Limb (tissue), 2 donors: ENCODE results near the gene UNC50.
"Not testable (repeated sequence)": the region's sequence is repeated elsewhere in the genome, so short reads cannot be mapped to it uniquely, and the experiment has no call there.

Source experiments
- DNase-seq, 2 donors: peaks; one replicate each; pipeline ENCODE4 v3.0.0-alpha.2; 2016; ENCODE audit errors: extremely low spot score in 2 of 2

Gene UNC50

GRCh38 chr2:98576666-98577312 lies 31.6 kb upstream of the UNC50 start:
- no peak for DNase-seq

GRCh38 chr2:98577313-98577712 lies 31.1 kb upstream of the UNC50 start:
- DNase-seq, result no peak

- DNase-seq, result no peak
These were observed 30.2 kb upstream of the UNC50 start for GRCh38 chr2:98578231-98578630.

GRCh38 chr2:98579926-98580325 lies 28.5 kb upstream of the UNC50 start:
- DNase-seq, result no peak

GRCh38 chr2:98580656-98581284 lies 27.6 kb upstream of the UNC50 start:
- DNase-seq, result no peak

- no peak for DNase-seq
These were observed 25.9 kb upstream of the UNC50 start for GRCh38 chr2:98582523-98582922.

- no peak for DNase-seq
These were observed 25.1 kb upstream of the UNC50 start for GRCh38 chr2:98583276-98583675.

GRCh38 chr2:98583816-98584618 lies 24.4 kb upstream of the UNC50 start:
- no peak for DNase-seq

- DNase-seq, result no peak
These were observed 23.0 kb upstream of the UNC50 start for GRCh38 chr2:98585386-98585785.

GRCh38 chr2:98586551-98587140 lies 21.7 kb upstream of the UNC50 start:
- DNase-seq, result no peak

- DNase-seq, result no peak
These were observed 19.4 kb upstream of the UNC50 start for GRCh38 chr2:98588880-98589431.

GRCh38 chr2:98589489-98589888 lies 18.9 kb upstream of the UNC50 start:
- no peak for DNase-seq

GRCh38 chr2:98592565-98592964 lies 15.8 kb upstream of the UNC50 start:
- DNase-seq, result no peak

- not testable (repeated sequence) for DNase-seq
These were observed 13.7 kb upstream of the UNC50 start for GRCh38 chr2:98594665-98595064.

GRCh38 chr2:98598781-98599428 lies 9.5 kb upstream of the UNC50 start:
- DNase-seq, result no peak

- DNase-seq, result no peak
These were observed 6.8 kb upstream of the UNC50 start for GRCh38 chr2:98601532-98602132.

- no peak for DNase-seq
These were observed 3.8 kb upstream of the UNC50 start for GRCh38 chr2:98604547-98604946.

GRCh38 chr2:98605076-98605475 lies 3.3 kb upstream of the UNC50 start:
- no peak for DNase-seq

- no peak for DNase-seq
These were observed 2.0 kb upstream of the UNC50 start for GRCh38 chr2:98606431-98606830.

- no peak for DNase-seq
These were observed 1.3 kb upstream of the UNC50 start for GRCh38 chr2:98607104-98607503.

- no peak for DNase-seq
These were observed 661 bp upstream of the UNC50 start for GRCh38 chr2:98607741-98608115.
